SU-DHL-6 (cell line): ENCODE data around the gene LRP1B.

Experiments used
- CTCF ChIP-seq: fragments of 200-600 bp; sonication (generic); IDR thresholded peaks from one replicate; pipeline ENCODE4 v1.5.1; 2017; ENCODE audit warnings: antibody characterized with exemption, mild to moderate bottlenecking, low read length, moderate library complexity; ENCODE audit not compliant: insufficient read depth, poor library complexity, severe bottlenecking
- EZH2phosphoT487 ChIP-seq: fragments of 200-600 bp; sonication (generic), shearing (Covaris generic); conservative IDR thresholded peaks from 2 replicates; pipeline ENCODE4 v1.6.1; 2018; ENCODE audit warnings: mild to moderate bottlenecking, antibody characterized with exemption, low read length, moderate library complexity, mixed read lengths

- TF ChIP-seq CTCF = no peak
- no peak for TF ChIP-seq EZH2phosphoT487
Measured at GRCh38 chr2:141930803-141931202, 200.0 kb downstream of the LRP1B start.
